Adrenal gland (tissue), 5 donors: ENCODE results near the gene PBX3.

ENCODE experiments used
- POLR2A ChIP-seq, 2 donors: fragments of 450-650 bp; IDR thresholded peaks; one replicate each; pipeline ENCODE4 v1.6.1; 2017; ENCODE audit warnings: antibody characterized with exemption in 2 of 2, mild to moderate bottlenecking in 2 of 2, moderate library complexity in 1 of 2
- TF ChIP-seq, protein P1 (sequence below), 6 experiments: fragments of 450-650 bp in 4 of 6; fragments of 200-600 bp in 2 of 6; sonication (generic) in 1 of 6; IDR thresholded peaks; 1 replicate in 5 of 6; 2 replicates in 1 of 6; pipeline versions ENCODE4 v1.5.1 to v1.8.0; 2016 to 2021; ENCODE audit warnings: antibody characterized with exemption in 6 of 6, mild to moderate bottlenecking in 2 of 6, moderate library complexity in 1 of 6
- donor health status: DM: no; HTN: no; CAD: no.

DNA sequence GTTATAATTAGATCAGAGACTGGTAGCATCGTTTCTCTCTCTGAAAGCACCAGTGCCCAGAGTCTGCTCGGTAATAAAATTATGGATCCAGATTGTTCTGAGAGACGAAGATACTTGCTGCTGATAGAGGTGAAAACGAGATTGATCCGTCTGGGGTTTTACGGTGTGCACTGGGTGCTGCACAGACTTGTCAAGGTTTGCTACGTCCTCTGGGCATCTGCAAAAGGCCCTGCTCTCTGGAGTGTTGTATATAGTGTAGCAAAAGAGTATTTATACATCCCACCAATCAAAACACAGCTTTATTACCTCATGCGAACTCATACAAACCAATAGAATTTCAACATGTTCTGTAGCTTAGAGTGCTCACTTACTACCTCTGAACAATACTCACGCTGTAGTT lies 219.3 kb downstream of the PBX3 start:
- TF ChIP-seq, protein P1, sequence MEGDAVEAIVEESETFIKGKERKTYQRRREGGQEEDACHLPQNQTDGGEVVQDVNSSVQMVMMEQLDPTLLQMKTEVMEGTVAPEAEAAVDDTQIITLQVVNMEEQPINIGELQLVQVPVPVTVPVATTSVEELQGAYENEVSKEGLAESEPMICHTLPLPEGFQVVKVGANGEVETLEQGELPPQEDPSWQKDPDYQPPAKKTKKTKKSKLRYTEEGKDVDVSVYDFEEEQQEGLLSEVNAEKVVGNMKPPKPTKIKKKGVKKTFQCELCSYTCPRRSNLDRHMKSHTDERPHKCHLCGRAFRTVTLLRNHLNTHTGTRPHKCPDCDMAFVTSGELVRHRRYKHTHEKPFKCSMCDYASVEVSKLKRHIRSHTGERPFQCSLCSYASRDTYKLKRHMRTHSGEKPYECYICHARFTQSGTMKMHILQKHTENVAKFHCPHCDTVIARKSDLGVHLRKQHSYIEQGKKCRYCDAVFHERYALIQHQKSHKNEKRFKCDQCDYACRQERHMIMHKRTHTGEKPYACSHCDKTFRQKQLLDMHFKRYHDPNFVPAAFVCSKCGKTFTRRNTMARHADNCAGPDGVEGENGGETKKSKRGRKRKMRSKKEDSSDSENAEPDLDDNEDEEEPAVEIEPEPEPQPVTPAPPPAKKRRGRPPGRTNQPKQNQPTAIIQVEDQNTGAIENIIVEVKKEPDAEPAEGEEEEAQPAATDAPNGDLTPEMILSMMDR (IDR thresholded peaks at IDR 0.05): no peak
- no peak for TF ChIP-seq POLR2A (IDR thresholded peaks at IDR 0.05)
